ENCODE data around the gene CAMTA1. TPM values are rescaled to one million over a fixed set of nuclear protein-coding genes. Genes with fewer than 3 reads are reported as not detected.
A peak's percentile ranks its signal among the peaks of the same experiment; 100 is the strongest.

Gene CAMTA1
- total and polyA plus RNA-seq, 8 donors = 42.8 to 213 (median 118) TPM

DNA sequence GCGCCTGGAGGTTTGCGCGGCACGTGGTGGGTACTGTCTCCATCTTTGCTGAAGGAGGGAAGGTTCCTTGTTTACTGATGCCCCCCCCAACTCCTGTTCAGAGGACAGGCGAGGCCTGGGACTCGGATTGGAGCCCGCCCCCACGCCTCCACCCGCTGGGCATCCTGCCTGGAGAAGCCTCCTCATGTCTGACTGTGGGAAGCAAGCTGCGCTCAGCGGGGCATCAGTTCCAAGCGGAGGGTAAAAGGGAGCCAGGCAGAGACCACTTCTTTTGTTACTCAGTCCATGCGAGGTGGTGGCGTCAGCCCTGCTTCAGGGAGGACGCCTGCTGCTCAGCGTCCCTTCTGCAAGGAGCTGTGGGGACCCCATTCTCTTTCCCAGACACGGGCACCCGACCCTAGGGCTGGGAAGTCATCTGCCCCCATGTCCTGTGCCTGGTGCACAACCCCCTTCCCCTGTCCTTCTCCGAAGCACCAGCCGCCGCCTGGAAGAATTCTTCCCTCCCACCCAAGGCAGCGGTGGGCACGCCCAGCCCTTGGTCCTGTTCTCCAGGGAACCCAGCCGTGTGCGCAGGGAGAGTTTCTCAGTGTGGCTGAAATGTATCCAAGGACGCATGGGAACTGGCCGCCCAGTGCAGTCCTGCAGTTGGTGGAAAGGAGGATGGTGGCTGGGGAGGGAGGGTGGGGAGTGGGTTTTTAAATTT, 414.0 kb downstream of the CAMTA1 start:
- H3K9me3 ChIP-seq = no peaks in the 10 kb centered on the region
- DNase-seq = no peak
- peaks cover 0 to 21% (median 6%) of the 10 kb centered on the region in 3 donors for H3K27me3 ChIP-seq
- H3K4me1 ChIP-seq = no peaks in the 10 kb centered on the region
- H3K27ac ChIP-seq = no peak overlapping the region
- H3K36me3 ChIP-seq = no peaks in the 10 kb centered on the region
- WGBS, 5 donors = 24 to 47% (median 31%) methylated on average over 14 to 27 of the region's 27 CpGs
- intact Hi-C loops (cut with DNase I; ENCODE audit: low total_unique reads) = no loop called here
- no peak overlapping the region for H3K4me3 ChIP-seq
- TF ChIP-seq, protein P1, sequence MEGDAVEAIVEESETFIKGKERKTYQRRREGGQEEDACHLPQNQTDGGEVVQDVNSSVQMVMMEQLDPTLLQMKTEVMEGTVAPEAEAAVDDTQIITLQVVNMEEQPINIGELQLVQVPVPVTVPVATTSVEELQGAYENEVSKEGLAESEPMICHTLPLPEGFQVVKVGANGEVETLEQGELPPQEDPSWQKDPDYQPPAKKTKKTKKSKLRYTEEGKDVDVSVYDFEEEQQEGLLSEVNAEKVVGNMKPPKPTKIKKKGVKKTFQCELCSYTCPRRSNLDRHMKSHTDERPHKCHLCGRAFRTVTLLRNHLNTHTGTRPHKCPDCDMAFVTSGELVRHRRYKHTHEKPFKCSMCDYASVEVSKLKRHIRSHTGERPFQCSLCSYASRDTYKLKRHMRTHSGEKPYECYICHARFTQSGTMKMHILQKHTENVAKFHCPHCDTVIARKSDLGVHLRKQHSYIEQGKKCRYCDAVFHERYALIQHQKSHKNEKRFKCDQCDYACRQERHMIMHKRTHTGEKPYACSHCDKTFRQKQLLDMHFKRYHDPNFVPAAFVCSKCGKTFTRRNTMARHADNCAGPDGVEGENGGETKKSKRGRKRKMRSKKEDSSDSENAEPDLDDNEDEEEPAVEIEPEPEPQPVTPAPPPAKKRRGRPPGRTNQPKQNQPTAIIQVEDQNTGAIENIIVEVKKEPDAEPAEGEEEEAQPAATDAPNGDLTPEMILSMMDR (IDR thresholded peaks at IDR 0.05) = no peak
- TF ChIP-seq EP300 (IDR thresholded peaks at IDR 0.05) = no peak
- TF ChIP-seq POLR2A (IDR thresholded peaks at IDR 0.05) = no peak
- TF ChIP-seq POLR2AphosphoS5 (IDR thresholded peaks at IDR 0.05) = no peak

DNA sequence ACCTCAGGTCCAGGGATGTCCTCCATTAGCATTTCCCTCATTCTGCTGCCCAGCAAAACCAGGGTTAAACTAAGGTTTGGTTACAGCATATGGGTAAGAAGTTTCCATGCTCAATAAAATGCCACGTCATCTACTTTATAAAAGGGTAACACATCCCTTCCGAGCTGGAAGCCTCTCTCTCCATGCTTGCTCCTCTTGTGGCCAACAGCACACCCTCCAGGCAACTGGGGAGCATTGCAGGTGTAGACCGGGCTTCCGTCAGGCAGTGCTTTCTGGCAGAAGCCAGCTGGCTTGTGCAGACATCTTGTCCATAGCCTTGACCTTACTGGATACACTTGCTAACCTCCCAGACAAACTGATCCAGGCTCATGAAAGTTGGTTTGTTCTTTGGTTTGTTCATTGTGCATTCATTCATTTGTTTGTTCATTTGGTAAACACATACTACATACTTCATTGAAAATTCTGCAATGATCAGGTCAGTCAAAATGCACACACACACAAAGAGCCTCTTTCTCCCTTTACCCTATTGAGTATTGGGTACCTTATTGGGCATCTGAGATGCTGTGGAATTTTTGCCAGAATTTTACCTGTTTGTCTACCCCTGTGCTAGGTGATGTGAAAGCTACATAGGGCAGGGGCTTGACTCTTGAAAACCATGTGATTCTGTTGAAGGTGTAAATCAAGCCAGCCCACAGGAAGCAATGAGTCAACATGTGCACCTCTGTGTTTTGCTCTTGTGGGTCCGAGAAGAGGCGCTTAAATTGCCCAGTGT, 422.8 kb downstream of the CAMTA1 start:
- Histone ChIP-seq H3K9me3 (no peaks in the 10 kb centered on the region), H3K4me1 (no peaks in the 10 kb centered on the region), H3K27ac (no peak overlapping the region), H3K36me3 (no peaks in the 10 kb centered on the region), H3K4me3 (no peak overlapping the region), H3K27me3 (no peaks in the 10 kb centered on the region)
- DNase-seq = peak; percentile 62 to 63
- intact Hi-C loops (cut with DNase I; ENCODE audit: low total_unique reads) = loop anchor here (10.0 kb wide), 1 partner anchor 163 kb away; no protein-coding TSS in a partner anchor
- 21 to 34% (median 25%) methylated on average over 6 of the region's 6 CpGs for WGBS, 5 donors
- TF ChIP-seq POLR2AphosphoS5 (IDR thresholded peaks at IDR 0.05) = no peak
- TF ChIP-seq, protein P1 (IDR thresholded peaks at IDR 0.05) = peak in 5 of 7 experiments; percentile 42 to 71 (median 63)

DNA sequence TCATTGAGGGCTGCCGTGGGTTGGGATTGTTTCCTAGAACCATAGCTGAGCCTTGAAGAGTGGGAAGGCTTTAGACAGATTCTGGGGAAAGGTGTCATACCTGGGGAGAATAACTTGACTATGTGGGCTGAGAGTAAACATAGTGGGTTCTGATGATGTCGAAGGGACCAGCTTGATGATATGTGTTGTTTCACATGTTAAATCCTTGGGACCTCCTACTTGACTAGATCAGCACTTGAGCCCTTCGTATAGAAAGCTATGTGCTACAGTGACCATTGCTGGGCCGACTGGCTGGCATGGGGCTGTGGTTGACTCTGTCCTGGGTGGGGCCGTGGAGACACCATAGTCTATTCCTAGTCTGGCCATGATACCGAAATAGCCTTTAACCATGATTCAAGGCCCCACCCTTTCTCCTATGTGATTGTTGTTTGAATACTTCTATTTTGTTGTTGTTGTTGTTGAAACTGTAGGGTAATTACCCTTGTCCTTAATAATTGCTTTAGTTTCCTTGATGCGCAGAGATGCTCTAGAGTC, 423.5 kb downstream of the CAMTA1 start:
- H3K4me1 ChIP-seq = no peaks in the 10 kb centered on the region
- H3K27ac ChIP-seq = no peak overlapping the region
- no peaks in the 10 kb centered on the region for H3K9me3 ChIP-seq
- H3K27me3 ChIP-seq = no peaks in the 10 kb centered on the region
- no peaks in the 10 kb centered on the region for H3K36me3 ChIP-seq
- no peak overlapping the region for H3K4me3 ChIP-seq
- intact Hi-C loops (cut with DNase I; ENCODE audit: low total_unique reads) = loop anchor here (10.0 kb wide), 1 partner anchor 164 kb away; no protein-coding TSS in a partner anchor
- no peak for DNase-seq
- WGBS, 5 donors = 83 to 89% (median 85%) methylated on average over 7 of the region's 7 CpGs
- TF ChIP-seq EP300 (IDR thresholded peaks at IDR 0.05) = no peak
- no peak for TF ChIP-seq POLR2AphosphoS5 (IDR thresholded peaks at IDR 0.05)
- TF ChIP-seq, protein P1 (IDR thresholded peaks at IDR 0.05) = no peak
- no peak for TF ChIP-seq POLR2A (IDR thresholded peaks at IDR 0.05)

DNA sequence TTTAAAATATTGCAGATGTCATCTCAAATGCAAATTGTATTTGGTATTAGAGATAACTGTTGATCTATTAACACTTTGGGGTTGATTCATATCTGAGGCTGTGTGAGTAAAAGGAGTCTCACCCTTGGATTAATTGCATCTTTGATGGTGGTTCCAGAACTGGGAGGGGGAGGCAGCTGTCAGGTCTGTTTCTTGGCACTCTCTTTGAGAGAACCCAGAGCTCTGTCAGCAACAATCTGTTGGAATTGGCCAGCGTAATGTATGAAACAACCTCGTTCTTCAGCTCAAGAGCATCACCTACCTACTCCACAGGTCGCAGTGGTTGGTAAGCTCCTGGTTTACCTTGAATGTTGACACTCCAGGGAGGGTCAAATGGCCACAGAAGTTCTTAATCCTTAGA, 424.1 kb downstream of the CAMTA1 start:
- no peaks in the 10 kb centered on the region for H3K4me1 ChIP-seq
- no peak for TF ChIP-seq EP300 (IDR thresholded peaks at IDR 0.05)
- TF ChIP-seq, protein P1 (IDR thresholded peaks at IDR 0.05) = no peak
- no peak for TF ChIP-seq POLR2AphosphoS5 (IDR thresholded peaks at IDR 0.05)
- no peak for TF ChIP-seq POLR2A (IDR thresholded peaks at IDR 0.05)
- no peak overlapping the region for H3K27ac ChIP-seq
- H3K9me3 ChIP-seq = no peaks in the 10 kb centered on the region
- DNase-seq = peak in 1 of 2 donors; percentile 52
- intact Hi-C loops (cut with DNase I; ENCODE audit: low total_unique reads) = loop anchor here (10.0 kb wide), 1 partner anchor 165 kb away; no protein-coding TSS in a partner anchor
- no peak overlapping the region for H3K4me3 ChIP-seq
- no peaks in the 10 kb centered on the region for H3K27me3 ChIP-seq
- H3K36me3 ChIP-seq = no peaks in the 10 kb centered on the region
- 24 to 55% (median 39%) methylated on average over 3 of the region's 3 CpGs for WGBS, 5 donors

All from stomach (tissue), 9 donors.